Neural progenitor cell (in vitro differentiated cells): ENCODE results near the gene GDF15. TPM values are rescaled to one million over a fixed set of nuclear protein-coding genes. Genes with fewer than 3 reads are reported as not detected.

Experiments used
- DNase-seq: peaks from one replicate; pipeline ENCODE4 v3.0.0-alpha.2; 2016; ENCODE audit warnings: low spot score
- H2AFZ ChIP-seq: fragments of 200-600 bp; sonication (generic); replicated peaks from 2 replicates; pipeline ENCODE4 v1.6.1; 2016; ENCODE audit warnings: antibody characterized with exemption
- H3F3A ChIP-seq: fragments of 200-600 bp; sonication (generic); 2 replicates; pipeline ENCODE4 v1.6.1; 2016; ENCODE audit warnings: antibody characterized with exemption, low read depth
- H3K27ac ChIP-seq: fragments of 200-600 bp; sonication (generic); 2 replicates; pipeline ENCODE4 v1.5.1; 2016; ENCODE audit warnings: mild to moderate bottlenecking
- H3K27me3 ChIP-seq: fragments of 200-600 bp; sonication (generic); 2 replicates; pipeline ENCODE4 v1.6.1; 2016; ENCODE audit warnings: mild to moderate bottlenecking, moderate library complexity
- H3K36me3 ChIP-seq: fragments of 200-600 bp; sonication (generic); 2 replicates; pipeline ENCODE4 v1.5.1; 2016
- H3K4me1 ChIP-seq: fragments of 200-600 bp; sonication (generic); 2 replicates; pipeline ENCODE4 v1.6.1; 2016; ENCODE audit warnings: mixed run types
- H3K4me2 ChIP-seq: fragments of 200-600 bp; sonication (generic); 2 replicates; pipeline ENCODE4 v1.6.1; 2016
- H3K4me3 ChIP-seq: fragments of 200-600 bp; sonication (generic); 2 replicates; pipeline ENCODE4 v1.5.1; 2016
- H3K79me2 ChIP-seq: fragments of 200-600 bp; sonication (generic); 2 replicates; pipeline ENCODE4 v1.6.1; 2016; ENCODE audit warnings: low read depth
- H3K9ac ChIP-seq: fragments of 200-600 bp; sonication (generic); 2 replicates; pipeline ENCODE4 v1.6.1; 2016
- H3K9me3 ChIP-seq: fragments of 200-600 bp; sonication (generic); 2 replicates; pipeline ENCODE4 v1.5.1; 2016; ENCODE audit warnings: low read depth
- H4K20me1 ChIP-seq: fragments of 200-600 bp; sonication (generic); 2 replicates; pipeline ENCODE4 v1.6.1; 2016; ENCODE audit warnings: low read depth
- H3K27ac Mint-ChIP-seq: 3 replicates; pipeline ENCODE4 v1.8.0; 2021; ENCODE audit warnings: mixed read lengths
- H3K27me3 Mint-ChIP-seq: 2 replicates; pipeline ENCODE4 v1.8.0; 2022; ENCODE audit warnings: low read depth, mild to moderate bottlenecking, inconsistent platforms, moderate library complexity, mixed read lengths; ENCODE audit not compliant: insufficient read depth
- H3K36me3 Mint-ChIP-seq: 3 replicates; pipeline ENCODE4 v1.8.0; 2021; ENCODE audit warnings: mixed read lengths
- H3K4me1 Mint-ChIP-seq: 3 replicates; pipeline ENCODE4 v1.8.0; 2021; ENCODE audit warnings: mixed read lengths
- H3K4me3 Mint-ChIP-seq: 3 replicates; pipeline ENCODE4 v1.8.0; 2021; ENCODE audit warnings: mild to moderate bottlenecking, moderate library complexity, mixed read lengths
- H3K9me3 Mint-ChIP-seq: 3 replicates; pipeline ENCODE4 v1.8.0; 2020; ENCODE audit warnings: mixed read lengths
- CTCF ChIP-seq: fragments of 200-600 bp; sonication (generic); IDR thresholded peaks from 2 replicates; pipeline ENCODE4 v1.5.1; 2017; ENCODE audit warnings: antibody characterized with exemption, mild to moderate bottlenecking
- EZH2 ChIP-seq: fragments of 200-600 bp; sonication (generic); IDR thresholded peaks from 2 replicates; pipeline ENCODE4 v1.6.1; 2017; ENCODE audit warnings: antibody characterized with exemption, mild to moderate bottlenecking, moderate library complexity
- EZH2phosphoT487 ChIP-seq: fragments of 200-600 bp; sonication (generic); IDR thresholded peaks from 2 replicates; pipeline ENCODE4 v1.6.1; 2017; ENCODE audit warnings: antibody characterized with exemption
- microRNA-seq: library from miRNA; unstranded; fragments of <30 nt; microRNA quantifications from one replicate; pipeline ENCODE4, GENCODE V29; 2016
- small RNA-seq: library from RNA; depleted of rRNA; stranded (forward); fragments of <200 nt; gene quantifications from one replicate; pipeline ENCODE3, GENCODE V24; 2015
- total RNA-seq: library from RNA; depleted of rRNA; stranded (reverse); fragments of >200 nt; gene quantifications from 2 replicates; pipeline ENCODE4 v1.2.3, GENCODE V29; 2015; ENCODE audit warnings: low replicate concordance

Gene GDF15
- total RNA-seq, 1 donor from 2014 or later: 0.19 TPM

- Histone ChIP-seq H3K4me2 (peak within 1 kb of the TSS; percentile 78), H3F3A (peaks cover 72% of the 10 kb centered on the region), H3K4me3 (peak within 1 kb of the TSS; percentile 70), H3K27me3 (no peaks in the 10 kb centered on the region), H3K27ac (peak within 1 kb of the TSS; percentile 75), H3K9ac (no peak within 1 kb of the TSS), H4K20me1 (peaks cover 33% of the 10 kb centered on the region), H2AFZ (no peak within 1 kb of the TSS), H3K9me3 (no peaks in the 10 kb centered on the region), H3K79me2 (peaks cover 6% of the 10 kb centered on the region), H3K4me1 (peaks cover 36% of the 10 kb centered on the region), H3K36me3 (no peaks in the 10 kb centered on the region)
- Mint-ChIP-seq H3K36me3 (peaks cover 8% of the 10 kb centered on the region), H3K9me3 (peaks cover 2% of the 10 kb centered on the region), H3K27ac (peak within 1 kb of the TSS; percentile 97), H3K4me1 (peaks cover 52% of the 10 kb centered on the region), H3K27me3 (peaks cover 8% of the 10 kb centered on the region), H3K4me3 (peak within 1 kb of the TSS; percentile 87)
- TF ChIP-seq CTCF (peak; percentile 2), EZH2phosphoT487 (no peak)
- peak; percentile 85 for DNase-seq
Measured at GRCh38 chr19:18437491-18438330, 51.8 kb downstream of the GDF15 start, which contains the start of gene ISYNA1. Gene ISYNA1 (minus strand): TSS chr19:18438133. CDS start chr19:18437979, 154 bp downstream.

GRCh38 chr19:18438331-18439024 lies 52.5 kb downstream of the GDF15 start:
- Mint-ChIP-seq H3K4me3 (peak overlapping the region; percentile 80), H3K9me3 (peaks cover 2% of the 10 kb centered on the region), H3K27me3 (peaks cover 10% of the 10 kb centered on the region), H3K36me3 (peaks cover 11% of the 10 kb centered on the region), H3K4me1 (peaks cover 52% of the 10 kb centered on the region), H3K27ac (peak overlapping the region; percentile 97)
- H3K36me3 ChIP-seq: no peaks in the 10 kb centered on the region
- H3K9ac ChIP-seq: no peak overlapping the region
- peak overlapping the region; percentile 78 for H3K4me2 ChIP-seq
- no peaks in the 10 kb centered on the region for H3K9me3 ChIP-seq
- peak overlapping the region; percentile 70 for H3K4me3 ChIP-seq
- peak; percentile 73 for DNase-seq
- peaks cover 6% of the 10 kb centered on the region for H3K79me2 ChIP-seq
- no peak overlapping the region for H2AFZ ChIP-seq
- H3K27ac ChIP-seq: peak overlapping the region; percentile 75
- TF ChIP-seq EZH2phosphoT487 (no peak), CTCF (no peak), EZH2 (no peak)
- H3K4me1 ChIP-seq: peaks cover 29% of the 10 kb centered on the region
- peaks cover 33% of the 10 kb centered on the region for H4K20me1 ChIP-seq
- H3F3A ChIP-seq: peaks cover 67% of the 10 kb centered on the region
- H3K27me3 ChIP-seq: no peaks in the 10 kb centered on the region

Small RNA genes lying within 50 kb of the gene (microRNA-seq; reads per million reads assigned to microRNA genes)
- gene MIR3189: not detected

Small RNA genes lying within 50 kb of the gene (small RNA-seq; reads per million reads assigned to genes)
- gene MIR3189: not detected

Other genes with a start within 250 kb of the GDF15 start
- 21.4 and 41.8 TPM in 2 replicates for gene PIK3R2, start 233.0 kb upstream of the GDF15 start, total RNA-seq
- gene IFI30, start 212.3 kb upstream of the GDF15 start, total RNA-seq: 0.62 TPM in 1 of 2 replicates, not detected in the other
- gene MPV17L2, start 192.9 kb upstream of the GDF15 start, total RNA-seq: 28.1 and 37.7 TPM in 2 replicates
- gene RAB3A, start 182.1 kb upstream of the GDF15 start, total RNA-seq: 1.1 and 1.5 TPM in 2 replicates
- gene PDE4C, start 159.7 kb upstream of the GDF15 start, total RNA-seq: 0.28 and 0.62 TPM in 2 replicates
- gene IQCN, start 111.7 kb upstream of the GDF15 start, total RNA-seq: 0.11 and 1.4 TPM in 2 replicates
- 51.7 and 107 TPM in 2 replicates for gene JUND, start 104.5 kb upstream of the GDF15 start, total RNA-seq
- gene LSM4, start 63.1 kb upstream of the GDF15 start, total RNA-seq: 440 and 768 TPM in 2 replicates
- 2.1 and 5.7 TPM in 2 replicates for gene PGPEP1, start 45.6 kb upstream of the GDF15 start, total RNA-seq
- gene LRRC25, start 11.5 kb downstream of the GDF15 start, total RNA-seq: 0.03 TPM in 1 of 2 replicates, not detected in the other
- gene SSBP4, start 33.2 kb downstream of the GDF15 start, total RNA-seq: 21.1 and 50.5 TPM in 2 replicates
- gene ISYNA1, start 52.0 kb downstream of the GDF15 start, total RNA-seq: 81.7 and 203 TPM in 2 replicates
- gene ELL, start 135.9 kb downstream of the GDF15 start, total RNA-seq: 2.9 and 9.8 TPM in 2 replicates
- 115 and 418 TPM in 2 replicates for gene FKBP8, start 157.4 kb downstream of the GDF15 start, total RNA-seq
- 82.7 and 151 TPM in 2 replicates for gene KXD1, start 171.7 kb downstream of the GDF15 start, total RNA-seq
- gene UBA52, start 185.7 kb downstream of the GDF15 start, total RNA-seq: 625 and 768 TPM in 2 replicates
- 41.7 and 105 TPM in 2 replicates for gene REX1BD, start 202.6 kb downstream of the GDF15 start, total RNA-seq
- gene CRLF1, start 220.6 kb downstream of the GDF15 start, total RNA-seq: 0.84 TPM in 1 of 2 replicates, not detected in the other
- 0.11 and 1.4 TPM in 2 replicates for gene TMEM59L, start 226.7 kb downstream of the GDF15 start, total RNA-seq